Measurements from ENCODE around the gene DCAF10.
"Not testable (repeated sequence)": the region's sequence is repeated elsewhere in the genome, so short reads cannot be mapped to it uniquely, and the experiment has no call there.

Gene DCAF10

GRCh38 chr9:37800631-37801286 is at the start of gene DCAF10:
Gene DCAF10, plus strand, starts transcription at chr9:37800797. Its CDS starts 70 bp downstream, at chr9:37800867.
- DNase-seq (ENCODE audit: insufficient read length, low spot score) (peak; percentile 34), FAIRE-seq (no peak)
- no peak for TF ChIP-seq CTCF (IDR thresholded peaks at IDR 0.05; ENCODE audit: insufficient read depth, missing control alignments)

GRCh38 chr9:37751186-37751585 is 49.4 kb upstream of the DCAF10 start:
- FAIRE-seq (no peak), DNase-seq (ENCODE audit: insufficient read length, low spot score) (no peak)
- no peak for TF ChIP-seq CTCF (IDR thresholded peaks at IDR 0.05; ENCODE audit: insufficient read depth, missing control alignments)

GRCh38 chr9:37751704-37752103 is 48.9 kb upstream of the DCAF10 start:
- DNase-seq (ENCODE audit: insufficient read length, low spot score); FAIRE-seq: not testable (repeated sequence)

- FAIRE-seq; DNase-seq (ENCODE audit: insufficient read length, low spot score): not testable (repeated sequence)
These were observed 48.5 kb upstream of the DCAF10 start for GRCh38 chr9:37752112-37752511.

GRCh38 chr9:37752642-37753488 is 47.7 kb upstream of the DCAF10 start:
- FAIRE-seq (no peak), DNase-seq (ENCODE audit: insufficient read length, low spot score) (no peak)
- no peak for TF ChIP-seq CTCF (IDR thresholded peaks at IDR 0.05; ENCODE audit: insufficient read depth, missing control alignments)

- FAIRE-seq (no peak), DNase-seq (ENCODE audit: insufficient read length, low spot score) (peak; percentile 92)
- TF ChIP-seq CTCF (IDR thresholded peaks at IDR 0.05; ENCODE audit: insufficient read depth, missing control alignments) = no peak
These were observed 47.0 kb upstream of the DCAF10 start, which contains the start of gene TRMT10B for GRCh38 chr9:37753489-37754190. Gene TRMT10B, plus strand, starts transcription at chr9:37753805. Its CDS starts 8,127 bp downstream, at chr9:37761932.

GRCh38 chr9:37758747-37759146 is 41.9 kb upstream of the DCAF10 start:
- DNase-seq (ENCODE audit: insufficient read length, low spot score) = no peak
- no peak for TF ChIP-seq CTCF (IDR thresholded peaks at IDR 0.05; ENCODE audit: insufficient read depth, missing control alignments)
- no peak for FAIRE-seq
